22Rv1 (cell line): ENCODE results near the gene IL11.

Experiments used
- ZFX ChIP-seq: fragments of 450-650 bp; IDR thresholded peaks from 2 replicates; pipeline ENCODE4 v1.6.1; 2017; ENCODE audit warnings: antibody characterized with exemption, borderline replicate concordance
- TF ChIP-seq, protein P1 (sequence below): fragments of 450-650 bp; IDR thresholded peaks from 2 replicates; pipeline ENCODE4 v1.5.1; 2017; ENCODE audit warnings: mild to moderate bottlenecking

DNA sequence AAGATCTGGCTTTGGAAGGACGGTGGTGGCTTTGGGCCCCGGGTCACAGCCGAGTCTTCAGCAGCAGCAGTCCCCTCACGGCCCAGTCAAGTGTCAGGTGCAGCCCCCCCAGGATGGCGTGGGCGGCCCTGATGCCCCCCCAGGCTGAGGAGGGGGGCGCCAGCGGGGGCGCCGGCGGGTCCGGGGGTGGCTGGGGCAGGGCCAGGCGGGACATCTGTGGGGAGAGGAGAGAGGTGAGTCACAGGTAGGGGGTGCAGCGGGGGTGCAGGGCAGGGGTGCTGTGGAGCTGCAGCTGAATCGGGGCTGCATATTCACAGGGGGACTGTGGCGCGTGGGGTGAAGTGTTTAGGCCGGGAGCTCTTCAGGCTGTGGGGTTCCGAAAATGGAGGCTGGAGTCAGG is 4.3 kb downstream of the IL11 start:
- TF ChIP-seq, protein P1, sequence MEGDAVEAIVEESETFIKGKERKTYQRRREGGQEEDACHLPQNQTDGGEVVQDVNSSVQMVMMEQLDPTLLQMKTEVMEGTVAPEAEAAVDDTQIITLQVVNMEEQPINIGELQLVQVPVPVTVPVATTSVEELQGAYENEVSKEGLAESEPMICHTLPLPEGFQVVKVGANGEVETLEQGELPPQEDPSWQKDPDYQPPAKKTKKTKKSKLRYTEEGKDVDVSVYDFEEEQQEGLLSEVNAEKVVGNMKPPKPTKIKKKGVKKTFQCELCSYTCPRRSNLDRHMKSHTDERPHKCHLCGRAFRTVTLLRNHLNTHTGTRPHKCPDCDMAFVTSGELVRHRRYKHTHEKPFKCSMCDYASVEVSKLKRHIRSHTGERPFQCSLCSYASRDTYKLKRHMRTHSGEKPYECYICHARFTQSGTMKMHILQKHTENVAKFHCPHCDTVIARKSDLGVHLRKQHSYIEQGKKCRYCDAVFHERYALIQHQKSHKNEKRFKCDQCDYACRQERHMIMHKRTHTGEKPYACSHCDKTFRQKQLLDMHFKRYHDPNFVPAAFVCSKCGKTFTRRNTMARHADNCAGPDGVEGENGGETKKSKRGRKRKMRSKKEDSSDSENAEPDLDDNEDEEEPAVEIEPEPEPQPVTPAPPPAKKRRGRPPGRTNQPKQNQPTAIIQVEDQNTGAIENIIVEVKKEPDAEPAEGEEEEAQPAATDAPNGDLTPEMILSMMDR: no peak
- TF ChIP-seq ZFX: no peak
